WI38 (cell line): ENCODE measurements around the gene TSHZ2.

Experiments used
- H3K4me3 ChIP-seq: 2 replicates; pipeline ENCODE4 v1.5.1; 2011; ENCODE audit warnings: low read depth, mild to moderate bottlenecking, control low read depth, low read length
- TF ChIP-seq, protein P1 (sequence below): IDR thresholded peaks from 2 replicates; pipeline ENCODE4 v1.5.1; 2012; ENCODE audit warnings: low read depth, mild to moderate bottlenecking, control low read depth, low read length

The TSHZ2 gene

GRCh38 chr20:53276143-53276542, 304.0 kb downstream of the TSHZ2 start:
- no peak overlapping the region for H3K4me3 ChIP-seq
- TF ChIP-seq, protein P1, sequence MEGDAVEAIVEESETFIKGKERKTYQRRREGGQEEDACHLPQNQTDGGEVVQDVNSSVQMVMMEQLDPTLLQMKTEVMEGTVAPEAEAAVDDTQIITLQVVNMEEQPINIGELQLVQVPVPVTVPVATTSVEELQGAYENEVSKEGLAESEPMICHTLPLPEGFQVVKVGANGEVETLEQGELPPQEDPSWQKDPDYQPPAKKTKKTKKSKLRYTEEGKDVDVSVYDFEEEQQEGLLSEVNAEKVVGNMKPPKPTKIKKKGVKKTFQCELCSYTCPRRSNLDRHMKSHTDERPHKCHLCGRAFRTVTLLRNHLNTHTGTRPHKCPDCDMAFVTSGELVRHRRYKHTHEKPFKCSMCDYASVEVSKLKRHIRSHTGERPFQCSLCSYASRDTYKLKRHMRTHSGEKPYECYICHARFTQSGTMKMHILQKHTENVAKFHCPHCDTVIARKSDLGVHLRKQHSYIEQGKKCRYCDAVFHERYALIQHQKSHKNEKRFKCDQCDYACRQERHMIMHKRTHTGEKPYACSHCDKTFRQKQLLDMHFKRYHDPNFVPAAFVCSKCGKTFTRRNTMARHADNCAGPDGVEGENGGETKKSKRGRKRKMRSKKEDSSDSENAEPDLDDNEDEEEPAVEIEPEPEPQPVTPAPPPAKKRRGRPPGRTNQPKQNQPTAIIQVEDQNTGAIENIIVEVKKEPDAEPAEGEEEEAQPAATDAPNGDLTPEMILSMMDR: no peak

- no peak overlapping the region for H3K4me3 ChIP-seq
- TF ChIP-seq, protein P1: no peak
These were observed 306.4 kb downstream of the TSHZ2 start for GRCh38 chr20:53278555-53278954.

DNA sequence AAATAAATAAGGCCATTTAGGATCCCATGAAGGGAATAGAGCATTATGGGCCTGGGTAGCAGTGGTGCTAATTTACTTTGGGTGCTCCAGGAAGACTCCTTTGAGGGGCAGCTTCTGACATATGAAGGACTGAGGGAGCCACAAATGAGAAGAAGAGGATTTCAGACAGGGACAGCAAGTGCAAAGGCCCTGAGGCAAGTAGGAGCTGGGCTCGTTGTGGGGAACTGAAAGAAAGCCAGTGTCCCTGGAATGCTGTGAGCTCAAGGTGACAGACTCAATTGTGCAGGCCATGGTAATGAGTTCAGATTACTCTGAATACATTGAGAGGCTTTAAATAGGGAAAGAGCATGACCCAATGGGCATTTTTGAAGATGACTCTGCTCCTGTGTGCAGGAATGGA, 307.6 kb downstream of the TSHZ2 start:
- no peak overlapping the region for H3K4me3 ChIP-seq
- TF ChIP-seq, protein P1: no peak

DNA sequence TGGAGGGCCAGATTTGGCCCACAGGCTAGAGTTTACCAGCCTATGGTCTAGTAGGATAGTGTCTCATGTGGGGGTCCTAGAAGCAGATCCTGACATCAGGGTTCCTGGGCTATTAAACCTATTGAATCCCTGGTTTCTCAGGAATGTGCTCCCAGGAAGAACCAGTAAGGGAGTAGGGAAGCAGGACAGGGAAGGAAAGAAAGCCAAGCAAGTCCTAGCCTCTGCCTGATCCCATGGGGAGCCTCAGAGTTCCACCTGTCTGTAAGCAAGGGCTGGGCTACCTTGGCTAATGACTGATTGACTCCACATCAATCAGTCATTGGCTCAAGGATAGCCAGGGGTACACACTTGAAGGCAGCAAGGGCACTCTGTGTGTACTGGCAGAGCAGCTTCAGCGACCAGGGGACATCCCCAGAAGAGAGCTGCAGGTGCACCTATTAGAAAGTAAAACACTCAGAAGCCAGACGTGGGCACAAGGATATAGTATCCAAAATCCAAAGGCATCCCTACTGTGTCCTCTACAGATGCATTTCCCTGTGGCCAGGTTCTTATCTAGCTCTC, 309.5 kb downstream of the TSHZ2 start:
- no peak overlapping the region for H3K4me3 ChIP-seq
- TF ChIP-seq, protein P1: no peak

DNA sequence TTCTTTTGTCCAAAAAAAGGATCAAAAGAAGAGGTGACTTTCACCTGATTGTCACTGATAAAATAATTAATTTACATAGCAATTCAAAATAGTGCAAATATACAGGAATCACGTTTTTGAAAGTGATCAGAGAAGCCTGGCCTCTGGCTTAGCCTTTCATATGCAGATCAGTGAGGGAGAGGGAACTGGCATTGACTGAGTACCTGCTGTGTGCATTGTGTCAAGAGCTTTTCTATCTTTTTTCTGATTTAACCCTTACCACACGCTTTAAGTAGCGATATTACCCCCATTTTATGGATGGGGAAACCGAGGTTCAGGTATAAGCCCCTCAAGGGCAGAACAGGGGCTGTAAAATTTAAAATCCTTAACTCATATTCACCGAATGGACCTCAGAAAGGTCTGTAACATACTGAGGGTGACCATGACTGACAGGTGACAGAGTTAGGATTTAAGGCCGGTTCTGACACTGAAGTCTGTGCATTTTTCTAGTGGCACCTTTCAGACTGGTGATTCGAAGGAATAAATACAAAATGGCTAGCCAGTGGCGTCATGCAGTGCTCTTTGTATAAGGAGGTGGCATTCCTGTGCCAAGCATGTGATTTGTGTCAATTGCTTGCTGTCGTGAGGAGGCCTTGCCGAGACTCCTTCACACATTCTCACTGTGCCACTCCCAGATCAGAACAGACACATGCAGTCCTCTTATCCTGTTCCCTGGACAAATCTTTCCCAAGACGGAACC, 310.2 kb downstream of the TSHZ2 start:
- TF ChIP-seq, protein P1: no peak
- no peak overlapping the region for H3K4me3 ChIP-seq

DNA sequence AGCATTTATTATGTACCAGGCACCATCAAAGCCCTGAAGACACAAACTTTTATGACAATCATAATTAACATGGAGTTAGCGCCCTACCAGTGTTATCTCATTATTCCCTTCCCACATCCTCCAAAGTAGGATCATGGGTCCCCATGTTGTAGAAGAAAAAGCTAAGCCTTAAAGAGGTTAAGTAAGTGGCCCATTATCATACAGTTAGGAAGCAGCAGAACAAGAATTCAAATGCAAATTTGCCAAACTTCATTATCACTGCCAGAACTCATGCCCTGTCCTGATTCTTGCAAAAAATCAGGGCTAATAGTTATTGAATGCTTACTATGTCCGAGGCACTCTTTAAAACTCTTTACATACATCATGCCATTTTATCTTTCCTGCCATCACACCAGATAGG, 310.9 kb downstream of the TSHZ2 start:
- TF ChIP-seq, protein P1: no peak
- H3K4me3 ChIP-seq: no peak overlapping the region

- no peak overlapping the region for H3K4me3 ChIP-seq
- TF ChIP-seq, protein P1: no peak
These were observed 311.4 kb downstream of the TSHZ2 start for GRCh38 chr20:53283597-53283996.
